ENCODE measurements around the gene TRIM27.
A peak's percentile ranks its signal among the peaks of the same experiment; 100 is the strongest.

TRIM27 gene

DNA sequence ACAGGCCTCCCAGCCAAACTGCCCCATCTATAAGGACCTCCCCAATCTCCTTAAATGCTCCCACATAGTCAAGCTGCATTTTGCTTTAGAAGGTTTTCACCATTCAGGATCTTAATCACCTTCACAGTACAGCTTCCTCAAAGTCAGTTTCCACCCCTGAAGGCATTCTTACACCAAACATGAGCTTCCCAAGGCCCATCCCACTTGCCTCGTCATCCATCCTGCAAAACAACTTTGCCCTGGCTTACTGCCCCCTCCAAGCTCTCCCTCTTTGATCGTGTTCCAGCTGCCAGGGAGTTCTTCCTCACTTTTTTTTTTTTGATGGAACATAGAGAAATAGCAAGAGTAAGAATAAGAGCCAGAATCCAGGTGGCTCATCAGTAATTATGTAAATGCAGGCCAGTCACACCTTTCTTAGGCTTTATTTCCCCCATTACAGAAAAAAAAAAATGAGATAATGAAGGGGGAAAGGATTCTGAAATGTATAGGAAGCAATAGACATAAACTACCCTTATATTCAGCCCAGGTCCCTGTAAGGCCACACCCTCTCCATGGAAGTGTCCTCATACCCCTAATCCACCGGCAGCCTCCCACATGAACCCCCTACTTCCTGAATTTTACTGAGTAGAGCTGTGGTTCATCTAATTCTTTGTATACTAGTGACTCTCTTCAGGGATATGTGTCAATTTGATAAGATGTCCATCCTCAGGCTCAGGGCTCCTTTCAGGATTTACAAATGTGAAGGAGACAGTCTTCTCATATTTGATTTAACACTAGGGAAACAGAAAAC, 12.7 kb downstream of the TRIM27 start:
- CTCF ChIA-PET, result interaction anchor here (1.7 to 3.5 kb wide), 2 partner anchors 9 to 10 kb away, joined by 6 to 28 read pairs; no protein-coding TSS in a partner anchor
- Histone ChIP-seq H3K36me3 (ENCODE audit: control insufficient read depth in 4 of 4, insufficient read depth in 4 of 4, low read length in 3 of 4) (peaks cover 27 to 75% (median 52%) of the 10 kb centered on the region in 4 experiments), H3K27me3 (replicated peaks in 2 of 5; ENCODE audit: control insufficient read depth in 4 of 5, insufficient read depth in 5 of 5, low read length in 4 of 5) (no peaks in the 10 kb centered on the region), H3K4me1 (ENCODE audit: control extremely low read depth in 1 of 4, control insufficient read depth in 4 of 4, insufficient read depth in 4 of 4, low read length in 3 of 4) (peaks cover 0 to 2% (median 0%) of the 10 kb centered on the region in 4 experiments), H3K4me3 (ENCODE audit: control insufficient read depth in 1 of 7, extremely low read depth in 1 of 7, insufficient read depth in 4 of 7, low read depth in 2 of 7, low read length in 6 of 7) (no peak overlapping the region), H3K9me3 (ENCODE audit: control extremely low read depth in 1 of 5, control insufficient read depth in 4 of 5, insufficient read depth in 2 of 5, low read depth in 1 of 5, low read length in 4 of 5) (no peaks in the 10 kb centered on the region), H3K27ac (ENCODE audit: insufficient read depth in 1 of 2, low read depth in 1 of 2, low read length in 2 of 2, poor library complexity in 1 of 2, severe bottlenecking in 2 of 2) (no peak overlapping the region)
- WGBS (ENCODE audit: insufficient coverage), result 86% methylated on average over 1 of the region's 3 CpGs
- no peak for DNase-seq
- POLR2A ChIA-PET, result interaction anchor here (0.7 kb wide), 1 partner anchor 12 kb away, joined by 3 read pairs; no protein-coding TSS in a partner anchor

DNA sequence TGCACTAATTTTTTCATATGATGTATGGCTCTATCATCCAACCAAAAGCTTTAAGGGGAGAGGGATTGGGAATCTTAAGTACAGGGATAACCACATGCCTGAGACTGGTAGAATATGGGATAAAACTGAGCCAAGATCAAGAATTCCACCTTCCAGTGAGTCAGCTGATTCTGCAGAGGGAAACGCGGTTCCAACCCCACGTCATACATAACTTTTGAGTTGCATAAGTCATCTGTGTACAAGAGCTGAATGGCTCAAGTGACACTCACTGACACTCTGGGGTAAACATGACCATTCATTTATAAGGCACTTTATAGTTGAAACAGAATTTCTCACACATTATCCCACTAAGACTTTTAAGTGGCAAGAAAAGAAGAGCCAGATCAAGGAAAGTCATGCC, 16.4 kb downstream of the TRIM27 start:
- WGBS (ENCODE audit: insufficient coverage), result 100% methylated on average over 1 of the region's 3 CpGs
- Histone ChIP-seq H3K36me3 (ENCODE audit: control insufficient read depth in 4 of 4, insufficient read depth in 4 of 4, low read length in 3 of 4) (peaks cover 31 to 90% (median 68%) of the 10 kb centered on the region in 4 experiments), H3K9me3 (ENCODE audit: control extremely low read depth in 1 of 5, control insufficient read depth in 4 of 5, insufficient read depth in 2 of 5, low read depth in 1 of 5, low read length in 4 of 5) (no peaks in the 10 kb centered on the region), H3K4me1 (ENCODE audit: control extremely low read depth in 1 of 4, control insufficient read depth in 4 of 4, insufficient read depth in 4 of 4, low read length in 3 of 4) (peaks cover 0 to 2% (median 0%) of the 10 kb centered on the region in 4 experiments), H3K27me3 (replicated peaks in 2 of 5; ENCODE audit: control insufficient read depth in 4 of 5, insufficient read depth in 5 of 5, low read length in 4 of 5) (no peaks in the 10 kb centered on the region), H3K27ac (ENCODE audit: insufficient read depth in 1 of 2, low read depth in 1 of 2, low read length in 2 of 2, poor library complexity in 1 of 2, severe bottlenecking in 2 of 2) (peak overlapping the region in 1 of 2 experiments; percentile 7), H3K4me3 (ENCODE audit: control insufficient read depth in 1 of 7, extremely low read depth in 1 of 7, insufficient read depth in 4 of 7, low read depth in 2 of 7, low read length in 6 of 7) (no peak overlapping the region)
- CTCF ChIA-PET, result interaction anchor here (1.2 to 1.6 kb wide), 4 partner anchors 10 to 69 kb away, joined by 3 to 5 read pairs (median 4); partner anchors contain the start of gene TRIM27
- POLR2A ChIA-PET, result no interaction called here
- no peak for DNase-seq

DNA sequence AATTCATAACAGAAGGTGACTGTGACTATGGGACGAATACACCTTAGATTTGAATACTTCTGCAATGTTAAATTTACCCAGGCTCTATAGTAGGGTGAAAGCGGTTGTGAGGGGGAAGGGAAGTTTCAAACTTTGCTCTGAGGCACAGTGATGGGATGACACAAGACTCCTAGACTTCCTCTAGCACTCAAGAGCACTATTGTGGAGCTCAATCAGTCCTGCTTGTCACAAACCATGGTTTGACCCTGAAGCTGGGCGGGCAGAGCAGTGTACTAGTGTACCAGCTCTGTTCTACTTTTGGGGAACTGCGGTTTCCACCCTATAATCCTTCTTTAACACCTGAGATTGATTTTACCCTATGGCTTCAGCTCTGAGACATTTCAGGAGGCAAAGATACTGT, 17.1 kb downstream of the TRIM27 start:
- WGBS (ENCODE audit: insufficient coverage), result 100% methylated on average over 1 of the region's 4 CpGs
- no peak overlapping the region for H3K27ac ChIP-seq (ENCODE audit: insufficient read depth in 1 of 2, low read depth in 1 of 2, low read length in 2 of 2, poor library complexity in 1 of 2, severe bottlenecking in 2 of 2)
- ChIA-PET POLR2A (no interaction called here), CTCF (interaction anchor here (1.2 to 1.6 kb wide), 3 partner anchors 16 to 69 kb away, joined by 3 to 5 read pairs (median 4); partner anchors contain the start of gene TRIM27)
- H3K36me3 ChIP-seq (ENCODE audit: control insufficient read depth in 4 of 4, insufficient read depth in 4 of 4, low read length in 3 of 4), result peaks cover 31 to 90% (median 70%) of the 10 kb centered on the region in 4 experiments
- no peak for DNase-seq
- no peaks in the 10 kb centered on the region for H3K9me3 ChIP-seq (ENCODE audit: control extremely low read depth in 1 of 5, control insufficient read depth in 4 of 5, insufficient read depth in 2 of 5, low read depth in 1 of 5, low read length in 4 of 5)
- H3K27me3 ChIP-seq (replicated peaks in 2 of 5; ENCODE audit: control insufficient read depth in 4 of 5, insufficient read depth in 5 of 5, low read length in 4 of 5), result no peaks in the 10 kb centered on the region
- no peak overlapping the region for H3K4me3 ChIP-seq (ENCODE audit: control insufficient read depth in 1 of 7, extremely low read depth in 1 of 7, insufficient read depth in 4 of 7, low read depth in 2 of 7, low read length in 6 of 7)
- H3K4me1 ChIP-seq (ENCODE audit: control extremely low read depth in 1 of 4, control insufficient read depth in 4 of 4, insufficient read depth in 4 of 4, low read length in 3 of 4), result peaks cover 0 to under 1% (median 0%) of the 10 kb centered on the region in 4 experiments

DNA sequence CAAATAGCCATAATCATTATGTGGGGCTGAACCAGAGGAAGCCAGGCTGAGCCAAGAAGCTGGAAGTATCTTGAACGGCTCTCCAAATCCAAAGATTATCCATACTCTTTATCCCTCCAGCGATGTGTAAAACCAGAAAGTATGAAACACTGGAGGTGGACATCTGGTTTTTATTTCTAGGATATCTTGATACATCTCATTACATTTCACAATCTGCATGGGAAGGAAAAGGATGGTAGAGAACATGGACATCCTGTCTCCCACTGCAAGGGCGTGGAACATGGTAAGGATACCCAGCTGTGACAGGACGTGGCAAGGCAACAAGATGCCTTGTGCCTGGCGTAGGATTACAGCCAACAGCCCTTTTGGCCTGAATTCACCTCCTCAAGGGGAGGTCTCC, 20.1 kb downstream of the TRIM27 start:
- ChIA-PET POLR2A (no interaction called here), CTCF (no interaction called here)
- Histone ChIP-seq H3K27me3 (replicated peaks in 2 of 5; ENCODE audit: control insufficient read depth in 4 of 5, insufficient read depth in 5 of 5, low read length in 4 of 5) (no peaks in the 10 kb centered on the region), H3K36me3 (ENCODE audit: control insufficient read depth in 4 of 4, insufficient read depth in 4 of 4, low read length in 3 of 4) (peaks cover 22 to 80% (median 58%) of the 10 kb centered on the region in 4 experiments), H3K4me1 (ENCODE audit: control extremely low read depth in 1 of 4, control insufficient read depth in 4 of 4, insufficient read depth in 4 of 4, low read length in 3 of 4) (no peaks in the 10 kb centered on the region), H3K4me3 (ENCODE audit: control insufficient read depth in 1 of 7, extremely low read depth in 1 of 7, insufficient read depth in 4 of 7, low read depth in 2 of 7, low read length in 6 of 7) (no peak overlapping the region), H3K27ac (ENCODE audit: insufficient read depth in 1 of 2, low read depth in 1 of 2, low read length in 2 of 2, poor library complexity in 1 of 2, severe bottlenecking in 2 of 2) (no peak overlapping the region), H3K9me3 (ENCODE audit: control extremely low read depth in 1 of 5, control insufficient read depth in 4 of 5, insufficient read depth in 2 of 5, low read depth in 1 of 5, low read length in 4 of 5) (no peaks in the 10 kb centered on the region)
- 100% methylated on average over 2 of the region's 5 CpGs for WGBS (ENCODE audit: insufficient coverage)
- no peak for DNase-seq

DNA sequence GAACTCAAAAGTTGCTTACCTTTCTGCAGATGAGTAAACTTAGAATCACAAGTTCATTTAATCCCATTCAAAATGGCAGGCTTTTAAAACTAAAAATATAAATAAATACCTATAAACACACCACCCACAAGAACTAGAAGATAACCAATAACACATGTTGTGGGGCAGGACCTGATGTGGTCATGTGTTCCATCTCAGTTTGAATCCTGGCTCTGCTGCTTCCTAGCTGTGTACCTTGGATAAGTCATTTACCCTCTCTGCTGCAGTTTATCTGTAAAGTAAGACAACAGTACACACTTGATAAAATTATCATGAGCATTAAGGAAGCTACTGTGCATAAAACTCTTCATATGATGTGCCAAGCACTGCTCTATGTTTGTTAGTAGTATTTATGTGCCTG, 22.0 kb downstream of the TRIM27 start:
- Histone ChIP-seq H3K27me3 (replicated peaks in 2 of 5; ENCODE audit: control insufficient read depth in 4 of 5, insufficient read depth in 5 of 5, low read length in 4 of 5) (no peaks in the 10 kb centered on the region), H3K4me3 (ENCODE audit: control insufficient read depth in 1 of 7, extremely low read depth in 1 of 7, insufficient read depth in 4 of 7, low read depth in 2 of 7, low read length in 6 of 7) (no peak overlapping the region), H3K36me3 (ENCODE audit: control insufficient read depth in 4 of 4, insufficient read depth in 4 of 4, low read length in 3 of 4) (peaks cover 20 to 63% (median 46%) of the 10 kb centered on the region in 4 experiments), H3K9me3 (ENCODE audit: control extremely low read depth in 1 of 5, control insufficient read depth in 4 of 5, insufficient read depth in 2 of 5, low read depth in 1 of 5, low read length in 4 of 5) (no peaks in the 10 kb centered on the region), H3K27ac (ENCODE audit: insufficient read depth in 1 of 2, low read depth in 1 of 2, low read length in 2 of 2, poor library complexity in 1 of 2, severe bottlenecking in 2 of 2) (no peak overlapping the region), H3K4me1 (ENCODE audit: control extremely low read depth in 1 of 4, control insufficient read depth in 4 of 4, insufficient read depth in 4 of 4, low read length in 3 of 4) (peaks cover 0 to 11% (median 4%) of the 10 kb centered on the region in 4 experiments)
- POLR2A ChIA-PET, result no interaction called here
- CTCF ChIA-PET, result interaction anchor here (1.9 kb wide), 1 partner anchor 10 kb away, joined by 6 read pairs; no protein-coding TSS in a partner anchor
- no peak for DNase-seq

DNA sequence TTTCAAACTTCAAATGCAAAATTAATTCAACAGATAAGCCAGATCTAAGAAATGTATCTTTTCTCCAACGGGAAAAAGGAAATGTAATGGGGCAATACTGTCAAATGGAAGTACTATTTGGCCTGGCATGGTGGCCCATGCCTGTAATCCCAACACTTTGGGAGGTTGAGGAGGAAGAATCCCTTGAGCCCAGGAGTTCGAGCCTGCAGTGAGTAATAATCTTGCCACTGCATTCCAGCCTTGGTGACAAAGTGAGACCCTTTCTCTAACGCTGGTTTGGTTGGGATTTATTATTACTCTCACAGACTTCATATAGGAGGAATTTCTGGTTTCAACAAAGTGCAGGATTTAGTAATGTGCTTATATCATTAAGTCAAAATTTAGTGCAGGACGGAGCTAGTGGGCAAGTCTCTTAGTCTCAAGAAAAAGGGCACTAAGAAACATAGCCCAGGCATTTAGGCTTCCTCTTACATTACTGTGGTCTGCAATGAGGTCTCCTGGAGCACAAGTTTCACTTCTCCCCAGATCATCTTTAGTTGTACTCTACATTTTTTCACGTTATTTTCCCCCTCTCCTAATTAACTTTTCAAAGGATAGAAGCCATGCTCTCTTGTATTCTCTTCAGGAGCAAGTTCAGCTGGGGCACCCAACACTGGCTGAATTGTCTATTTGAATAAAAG, 23.1 kb downstream of the TRIM27 start:
- Histone ChIP-seq H3K4me1 (ENCODE audit: control extremely low read depth in 1 of 4, control insufficient read depth in 4 of 4, insufficient read depth in 4 of 4, low read length in 3 of 4) (peaks cover 0 to 11% (median 5%) of the 10 kb centered on the region in 4 experiments), H3K9me3 (ENCODE audit: control extremely low read depth in 1 of 5, control insufficient read depth in 4 of 5, insufficient read depth in 2 of 5, low read depth in 1 of 5, low read length in 4 of 5) (no peaks in the 10 kb centered on the region), H3K36me3 (ENCODE audit: control insufficient read depth in 4 of 4, insufficient read depth in 4 of 4, low read length in 3 of 4) (peaks cover 17 to 53% (median 41%) of the 10 kb centered on the region in 4 experiments), H3K27ac (ENCODE audit: insufficient read depth in 1 of 2, low read depth in 1 of 2, low read length in 2 of 2, poor library complexity in 1 of 2, severe bottlenecking in 2 of 2) (no peak overlapping the region), H3K4me3 (ENCODE audit: control insufficient read depth in 1 of 7, extremely low read depth in 1 of 7, insufficient read depth in 4 of 7, low read depth in 2 of 7, low read length in 6 of 7) (no peak overlapping the region), H3K27me3 (replicated peaks in 2 of 5; ENCODE audit: control insufficient read depth in 4 of 5, insufficient read depth in 5 of 5, low read length in 4 of 5) (no peaks in the 10 kb centered on the region)
- WGBS (ENCODE audit: insufficient coverage), result 92% methylated on average over 3 of the region's 5 CpGs
- ChIA-PET POLR2A (interaction anchor here (0.6 kb wide), 1 partner anchor 198 kb away, joined by 3 read pairs; the partner anchor contains the start of gene OR2J1), CTCF (interaction anchor here (1.9 kb wide), 1 partner anchor 11 kb away, joined by 6 read pairs; no protein-coding TSS in a partner anchor)
- no peak for DNase-seq

DNA sequence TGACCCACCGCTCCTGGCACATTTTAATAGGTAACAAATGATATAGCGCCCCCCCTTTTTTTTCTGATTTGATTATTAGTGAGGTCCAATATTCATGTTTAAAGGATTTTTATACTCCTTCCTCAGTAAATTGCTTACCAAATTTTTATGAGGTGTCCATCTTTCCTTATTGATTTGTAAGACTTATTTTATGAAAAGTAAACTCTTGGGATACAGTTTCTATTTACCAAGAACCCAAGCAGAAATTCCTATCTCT, 25.1 kb downstream of the TRIM27 start:
- Histone ChIP-seq H3K4me3 (ENCODE audit: control insufficient read depth in 1 of 7, extremely low read depth in 1 of 7, insufficient read depth in 4 of 7, low read depth in 2 of 7, low read length in 6 of 7) (no peak overlapping the region), H3K27ac (ENCODE audit: insufficient read depth in 1 of 2, low read depth in 1 of 2, low read length in 2 of 2, poor library complexity in 1 of 2, severe bottlenecking in 2 of 2) (no peak overlapping the region), H3K27me3 (replicated peaks in 2 of 5; ENCODE audit: control insufficient read depth in 4 of 5, insufficient read depth in 5 of 5, low read length in 4 of 5) (no peaks in the 10 kb centered on the region), H3K4me1 (ENCODE audit: control extremely low read depth in 1 of 4, control insufficient read depth in 4 of 4, insufficient read depth in 4 of 4, low read length in 3 of 4) (peaks cover 0 to 15% (median 5%) of the 10 kb centered on the region in 4 experiments), H3K9me3 (ENCODE audit: control extremely low read depth in 1 of 5, control insufficient read depth in 4 of 5, insufficient read depth in 2 of 5, low read depth in 1 of 5, low read length in 4 of 5) (no peaks in the 10 kb centered on the region), H3K36me3 (ENCODE audit: control insufficient read depth in 4 of 4, insufficient read depth in 4 of 4, low read length in 3 of 4) (peaks cover 11 to 33% (median 25%) of the 10 kb centered on the region in 4 experiments)
- DNase-seq, result no peak
- CTCF ChIA-PET, result interaction anchor here (1.0 to 2.0 kb wide), 7 partner anchors 14 to 117 kb away, joined by 3 to 5 read pairs (median 4); no protein-coding TSS in a partner anchor
- WGBS (ENCODE audit: insufficient coverage), result no CpG with 5 or more reads among the region's 2 CpGs
- POLR2A ChIA-PET, result interaction anchor here (0.6 kb wide), 1 partner anchor 228 kb away, joined by 3 read pairs; no protein-coding TSS in a partner anchor
